Measurements from ENCODE around the gene KLC4. TPM values are rescaled to one million over a fixed set of nuclear protein-coding genes. Genes with fewer than 3 reads are reported as not detected.

The KLC4 gene
- polyA plus RNA-seq, 1 experiment, result 16.8 TPM

GRCh38 chr6:43029120-43029519, 30.3 kb upstream of the KLC4 start:
- POLR2A ChIA-PET, result no interaction called here
- Histone ChIP-seq H3K27me3 (ENCODE audit: control insufficient read depth, insufficient read depth, low read length) (no peaks in the 10 kb centered on the region), H3K36me3 (ENCODE audit: control insufficient read depth, insufficient read depth, low read length) (peaks cover 27% of the 10 kb centered on the region), H3K4me3 (ENCODE audit: low read depth, low read length) (no peak overlapping the region)
- no peak for DNase-seq (ENCODE audit: low read depth)
- no peak for TF ChIP-seq CTCF (IDR thresholded peaks at IDR 0.05; ENCODE audit: insufficient read depth, low read depth, low read length)
- CTCF ChIA-PET, result interaction anchor here (0.8 kb wide), 1 partner anchor 115 kb away, joined by 3 read pairs; no protein-coding TSS in a partner anchor

GRCh38 chr6:43032326-43032725, 27.1 kb upstream of the KLC4 start:
- no peak for DNase-seq (ENCODE audit: low read depth)
- Histone ChIP-seq H3K4me3 (ENCODE audit: low read depth, low read length) (no peak overlapping the region), H3K36me3 (ENCODE audit: control insufficient read depth, insufficient read depth, low read length) (peaks cover 24% of the 10 kb centered on the region), H3K27me3 (ENCODE audit: control insufficient read depth, insufficient read depth, low read length) (no peaks in the 10 kb centered on the region)
- CTCF ChIA-PET, result interaction anchor here (0.9 to 1.5 kb wide), 3 partner anchors 10 to 132 kb away, joined by 3 read pairs; no protein-coding TSS in a partner anchor
- POLR2A ChIA-PET, result no interaction called here
- no peak for TF ChIP-seq CTCF (IDR thresholded peaks at IDR 0.05; ENCODE audit: insufficient read depth, low read depth, low read length)

DNA sequence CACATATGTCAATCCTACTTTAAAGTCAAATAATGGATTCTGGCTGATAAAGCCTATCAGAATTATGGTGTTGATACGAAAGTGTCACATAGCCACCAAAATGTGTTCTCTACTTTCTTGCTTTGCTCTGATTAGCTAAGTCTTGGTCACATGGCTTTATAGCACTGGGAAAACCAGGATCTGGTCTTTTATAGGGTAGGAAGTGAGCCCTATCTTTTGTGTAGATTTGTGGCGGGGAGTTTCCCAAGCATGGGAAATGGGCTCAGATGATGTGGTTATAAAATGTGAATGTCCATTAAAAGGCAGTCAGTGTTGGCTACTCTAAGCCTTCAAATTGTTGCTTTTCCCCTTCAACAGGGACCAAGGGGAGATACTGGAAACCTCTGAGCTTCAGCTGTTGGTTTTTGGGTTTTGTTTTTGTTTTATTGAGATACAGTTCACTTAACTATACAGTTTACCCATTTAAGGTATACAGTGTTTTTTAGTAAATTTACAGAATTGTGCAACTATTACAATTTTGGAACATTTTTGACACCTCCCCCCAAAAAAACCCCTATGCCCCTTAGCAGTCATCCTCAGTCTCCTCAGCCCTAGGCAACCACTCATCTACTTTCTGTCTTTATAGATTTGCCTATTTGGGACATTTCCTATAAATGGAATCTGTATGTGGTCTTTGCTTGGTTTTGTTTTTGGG, 25.8 kb upstream of the KLC4 start:
- no peak for DNase-seq (ENCODE audit: low read depth)
- H3K27me3 ChIP-seq (ENCODE audit: control insufficient read depth, insufficient read depth, low read length), result no peaks in the 10 kb centered on the region
- ChIA-PET CTCF (interaction anchor here (1.5 kb wide), 2 partner anchors 132 to 133 kb away, joined by 3 read pairs; no protein-coding TSS in a partner anchor), POLR2A (no interaction called here)
- TF ChIP-seq CTCF (IDR thresholded peaks at IDR 0.05; ENCODE audit: insufficient read depth, low read depth, low read length), result no peak
- no peak overlapping the region for H3K4me3 ChIP-seq (ENCODE audit: low read depth, low read length)
- H3K36me3 ChIP-seq (ENCODE audit: control insufficient read depth, insufficient read depth, low read length), result peaks cover 26% of the 10 kb centered on the region

- CTCF ChIA-PET, result no interaction called here
- POLR2A ChIA-PET, result no interaction called here
These were observed 25.3 kb upstream of the KLC4 start for GRCh38 chr6:43034190-43034525.

More at GRCh38 chr6:43034190-43034525, 25.3 kb upstream of the KLC4 start:
- TF ChIP-seq CTCF (IDR thresholded peaks at IDR 0.05; ENCODE audit: insufficient read depth, low read depth, low read length), result no peak
- Histone ChIP-seq H3K27me3 (ENCODE audit: control insufficient read depth, insufficient read depth, low read length) (no peaks in the 10 kb centered on the region), H3K4me3 (ENCODE audit: low read depth, low read length) (no peak overlapping the region), H3K36me3 (ENCODE audit: control insufficient read depth, insufficient read depth, low read length) (peaks cover 24% of the 10 kb centered on the region)
- DNase-seq (ENCODE audit: low read depth), result no peak

All from BJ (cell line).